ENCODE measurements around the gene UBE2E2.

Gene UBE2E2

GRCh38 chr3:23270423-23270822, 67.3 kb downstream of the UBE2E2 start:
- no peak overlapping the region for H3K27ac Mint-ChIP-seq
- H3K4me3 Mint-ChIP-seq, result no peak overlapping the region
- no peaks in the 10 kb centered on the region for H3K27me3 Mint-ChIP-seq
- peaks cover 4% of the 10 kb centered on the region for H3K9me3 Mint-ChIP-seq (ENCODE audit: low read depth)
- H3K36me3 Mint-ChIP-seq, result peaks cover 11% of the 10 kb centered on the region
- peaks cover 20% of the 10 kb centered on the region for H3K4me1 Mint-ChIP-seq (ENCODE audit: low read depth)

- Mint-ChIP-seq H3K27ac (no peak overlapping the region), H3K4me1 (ENCODE audit: low read depth) (peaks cover 25% of the 10 kb centered on the region), H3K9me3 (ENCODE audit: low read depth) (no peaks in the 10 kb centered on the region), H3K4me3 (no peak overlapping the region), H3K27me3 (no peaks in the 10 kb centered on the region), H3K36me3 (peaks cover 8% of the 10 kb centered on the region)
Observed at GRCh38 chr3:23271876-23272741, 69.0 kb downstream of the UBE2E2 start.

GRCh38 chr3:23272820-23273219, 69.7 kb downstream of the UBE2E2 start:
- no peak overlapping the region for H3K4me3 Mint-ChIP-seq
- no peak overlapping the region for H3K27ac Mint-ChIP-seq
- peaks cover 8% of the 10 kb centered on the region for H3K36me3 Mint-ChIP-seq
- H3K4me1 Mint-ChIP-seq (ENCODE audit: low read depth), result peaks cover 25% of the 10 kb centered on the region
- no peaks in the 10 kb centered on the region for H3K9me3 Mint-ChIP-seq (ENCODE audit: low read depth)
- H3K27me3 Mint-ChIP-seq, result no peaks in the 10 kb centered on the region

GRCh38 chr3:23275061-23275460, 71.9 kb downstream of the UBE2E2 start:
- H3K4me3 Mint-ChIP-seq, result no peak overlapping the region

GRCh38 chr3:23275814-23276213, 72.7 kb downstream of the UBE2E2 start:
- Mint-ChIP-seq H3K27me3 (no peaks in the 10 kb centered on the region), H3K9me3 (ENCODE audit: low read depth) (no peaks in the 10 kb centered on the region), H3K4me1 (ENCODE audit: low read depth) (peaks cover 15% of the 10 kb centered on the region), H3K4me3 (no peak overlapping the region), H3K27ac (no peak overlapping the region), H3K36me3 (peaks cover 10% of the 10 kb centered on the region)

More at GRCh38 chr3:23275061-23275460, 71.9 kb downstream of the UBE2E2 start:
- Mint-ChIP-seq H3K36me3 (peaks cover 8% of the 10 kb centered on the region), H3K4me1 (ENCODE audit: low read depth) (peaks cover 19% of the 10 kb centered on the region), H3K27ac (no peak overlapping the region), H3K9me3 (ENCODE audit: low read depth) (no peaks in the 10 kb centered on the region), H3K27me3 (no peaks in the 10 kb centered on the region)

- Mint-ChIP-seq H3K36me3 (peaks cover 6% of the 10 kb centered on the region), H3K4me3 (no peak overlapping the region), H3K9me3 (ENCODE audit: low read depth) (no peaks in the 10 kb centered on the region), H3K27me3 (no peaks in the 10 kb centered on the region), H3K4me1 (ENCODE audit: low read depth) (peaks cover 15% of the 10 kb centered on the region), H3K27ac (no peak overlapping the region)
Observed at GRCh38 chr3:23276913-23277658, 74.0 kb downstream of the UBE2E2 start.

- H3K36me3 Mint-ChIP-seq, result peaks cover 4% of the 10 kb centered on the region
- no peak overlapping the region for H3K4me3 Mint-ChIP-seq
- peaks cover 13% of the 10 kb centered on the region for H3K4me1 Mint-ChIP-seq (ENCODE audit: low read depth)
- no peaks in the 10 kb centered on the region for H3K27me3 Mint-ChIP-seq
- no peaks in the 10 kb centered on the region for H3K9me3 Mint-ChIP-seq (ENCODE audit: low read depth)
- no peak overlapping the region for H3K27ac Mint-ChIP-seq
Observed at GRCh38 chr3:23277688-23278087, 74.6 kb downstream of the UBE2E2 start.

- H3K36me3 Mint-ChIP-seq, result peaks cover 11% of the 10 kb centered on the region
- no peak overlapping the region for H3K27ac Mint-ChIP-seq
- H3K27me3 Mint-ChIP-seq, result no peaks in the 10 kb centered on the region
- H3K4me1 Mint-ChIP-seq (ENCODE audit: low read depth), result peaks cover 4% of the 10 kb centered on the region
- no peak overlapping the region for H3K4me3 Mint-ChIP-seq
- peaks cover 24% of the 10 kb centered on the region for H3K9me3 Mint-ChIP-seq (ENCODE audit: low read depth)
Observed at GRCh38 chr3:23283625-23284024, 80.5 kb downstream of the UBE2E2 start.

- H3K4me1 Mint-ChIP-seq (ENCODE audit: low read depth), result no peaks in the 10 kb centered on the region
- peaks cover 24% of the 10 kb centered on the region for H3K9me3 Mint-ChIP-seq (ENCODE audit: low read depth)
- no peak overlapping the region for H3K4me3 Mint-ChIP-seq
- no peak overlapping the region for H3K27ac Mint-ChIP-seq
- peaks cover 9% of the 10 kb centered on the region for H3K36me3 Mint-ChIP-seq
- no peaks in the 10 kb centered on the region for H3K27me3 Mint-ChIP-seq
Observed at GRCh38 chr3:23288286-23288685, 85.2 kb downstream of the UBE2E2 start.

- Mint-ChIP-seq H3K4me1 (ENCODE audit: low read depth) (no peaks in the 10 kb centered on the region), H3K27ac (no peak overlapping the region), H3K27me3 (no peaks in the 10 kb centered on the region), H3K4me3 (no peak overlapping the region), H3K9me3 (ENCODE audit: low read depth) (peaks cover 24% of the 10 kb centered on the region), H3K36me3 (peaks cover 9% of the 10 kb centered on the region)
Observed at GRCh38 chr3:23288715-23289114, 85.6 kb downstream of the UBE2E2 start.

- H3K27ac Mint-ChIP-seq, result no peak overlapping the region
- H3K9me3 Mint-ChIP-seq (ENCODE audit: low read depth), result peaks cover 11% of the 10 kb centered on the region
- peaks cover 1% of the 10 kb centered on the region for H3K4me1 Mint-ChIP-seq (ENCODE audit: low read depth)
- H3K36me3 Mint-ChIP-seq, result peaks cover 9% of the 10 kb centered on the region
- no peaks in the 10 kb centered on the region for H3K27me3 Mint-ChIP-seq
- no peak overlapping the region for H3K4me3 Mint-ChIP-seq
Observed at GRCh38 chr3:23292432-23292831, 89.3 kb downstream of the UBE2E2 start.

- no peaks in the 10 kb centered on the region for H3K27me3 Mint-ChIP-seq
- no peak overlapping the region for H3K4me3 Mint-ChIP-seq
- peaks cover 1% of the 10 kb centered on the region for H3K4me1 Mint-ChIP-seq (ENCODE audit: low read depth)
- H3K9me3 Mint-ChIP-seq (ENCODE audit: low read depth), result peaks cover 5% of the 10 kb centered on the region
- H3K36me3 Mint-ChIP-seq, result peaks cover 7% of the 10 kb centered on the region
- H3K27ac Mint-ChIP-seq, result no peak overlapping the region
Observed at GRCh38 chr3:23294770-23295387, 91.8 kb downstream of the UBE2E2 start.

- H3K27ac Mint-ChIP-seq, result peak overlapping the region; percentile 46
- peaks cover 13% of the 10 kb centered on the region for H3K36me3 Mint-ChIP-seq
- H3K4me3 Mint-ChIP-seq, result no peak overlapping the region
- peaks cover 17% of the 10 kb centered on the region for H3K4me1 Mint-ChIP-seq (ENCODE audit: low read depth)
- H3K27me3 Mint-ChIP-seq, result no peaks in the 10 kb centered on the region
- peaks cover 9% of the 10 kb centered on the region for H3K9me3 Mint-ChIP-seq (ENCODE audit: low read depth)
Observed at GRCh38 chr3:23301819-23302218, 98.7 kb downstream of the UBE2E2 start.

GRCh38 chr3:23302271-23302670, 99.1 kb downstream of the UBE2E2 start:
- no peak overlapping the region for H3K4me3 Mint-ChIP-seq
- H3K27me3 Mint-ChIP-seq, result no peaks in the 10 kb centered on the region
- peaks cover 9% of the 10 kb centered on the region for H3K9me3 Mint-ChIP-seq (ENCODE audit: low read depth)
- no peak overlapping the region for H3K27ac Mint-ChIP-seq
- H3K36me3 Mint-ChIP-seq, result peaks cover 13% of the 10 kb centered on the region
- H3K4me1 Mint-ChIP-seq (ENCODE audit: low read depth), result peaks cover 17% of the 10 kb centered on the region

- peaks cover 9% of the 10 kb centered on the region for H3K9me3 Mint-ChIP-seq (ENCODE audit: low read depth)
- H3K4me1 Mint-ChIP-seq (ENCODE audit: low read depth), result peaks cover 17% of the 10 kb centered on the region
- peaks cover 16% of the 10 kb centered on the region for H3K36me3 Mint-ChIP-seq
- no peak overlapping the region for H3K4me3 Mint-ChIP-seq
- no peaks in the 10 kb centered on the region for H3K27me3 Mint-ChIP-seq
- no peak overlapping the region for H3K27ac Mint-ChIP-seq
Observed at GRCh38 chr3:23303601-23304217, 100.6 kb downstream of the UBE2E2 start.
